Measurements from ENCODE around the gene TUBA1A.
A peak's percentile ranks its signal among the peaks of the same experiment; 100 is the strongest.

The TUBA1A gene

GRCh38 chr12:49154221-49154620 is 34.7 kb downstream of the TUBA1A start:
- no peaks in the 10 kb centered on the region for H3K36me3 ChIP-seq (ENCODE audit: control insufficient read depth in 2 of 2, insufficient read depth in 1 of 2, low read length in 2 of 2)
- H3K27ac ChIP-seq (ENCODE audit: extremely low read depth, low read depth, low read length): no peak overlapping the region
- ChIA-PET POLR2A (no interaction called here), CTCF (interaction anchor here (0.6 kb wide), 1 partner anchor 21 kb away, joined by 3 read pairs; no protein-coding TSS in a partner anchor)
- no peaks in the 10 kb centered on the region for H3K4me1 ChIP-seq (ENCODE audit: control insufficient read depth, insufficient read depth, low read length)
- TF ChIP-seq ZNF362 (tag by site-specific recombination; IDR thresholded peaks at IDR 0.05): no peak
- peak; percentile 60 for TF ChIP-seq ZNF121 (tag by site-specific recombination; IDR thresholded peaks at IDR 0.05)
- TF ChIP-seq ZNF404 (tag by site-specific recombination; IDR thresholded peaks at IDR 0.05): no peak
- no peak overlapping the region for H3K4me3 ChIP-seq (ENCODE audit: low read depth, low read length)
- H3K9me3 ChIP-seq (ENCODE audit: control insufficient read depth, insufficient read depth, low read depth, low read length): no peaks in the 10 kb centered on the region

GRCh38 chr12:49147384-49147783 is 41.5 kb downstream of the TUBA1A start:
- no peak overlapping the region for H3K4me3 ChIP-seq (ENCODE audit: low read depth, low read length)
- POLR2A ChIA-PET: interaction anchor here (2.3 kb wide), 1 partner anchor 17 kb away, joined by 12 read pairs; the partner anchor contains the start of gene TUBA1B
- CTCF ChIA-PET: interaction anchor here (0.9 to 1.2 kb wide), 3 partner anchors 16 to 159 kb away, joined by 3 to 4 read pairs (median 4); partner anchors contain the start of gene TUBA1B
- H3K4me1 ChIP-seq (ENCODE audit: control insufficient read depth, insufficient read depth, low read length): no peaks in the 10 kb centered on the region
- no peak overlapping the region for H3K27ac ChIP-seq (ENCODE audit: extremely low read depth, low read depth, low read length)
- no peaks in the 10 kb centered on the region for H3K9me3 ChIP-seq (ENCODE audit: control insufficient read depth, insufficient read depth, low read depth, low read length)
- TF ChIP-seq ZBTB20 (tag by site-specific recombination; IDR thresholded peaks at IDR 0.05): no peak
- TF ChIP-seq ZNF585B (tag by site-specific recombination; IDR thresholded peaks at IDR 0.05): no peak
- TF ChIP-seq ZBTB6 (tag by site-specific recombination; IDR thresholded peaks at IDR 0.05): no peak
- TF ChIP-seq ZNF26 (tag by site-specific recombination; IDR thresholded peaks at IDR 0.05): no peak
- TF ChIP-seq INSM2 (tag by site-specific recombination; IDR thresholded peaks at IDR 0.05): no peak
- TF ChIP-seq ZNF639 (tag by site-specific recombination; IDR thresholded peaks at IDR 0.05): no peak
- TF ChIP-seq ZNF362 (tag by site-specific recombination; IDR thresholded peaks at IDR 0.05): no peak
- TF ChIP-seq OVOL3 (tag by site-specific recombination; IDR thresholded peaks at IDR 0.05): no peak
- no peak for TF ChIP-seq ZBTB7A (tag by site-specific recombination; IDR thresholded peaks at IDR 0.05; ENCODE audit: low read depth)
- no peak for TF ChIP-seq ZFP3 (tag by site-specific recombination; IDR thresholded peaks at IDR 0.05; ENCODE audit: low read depth)
- no peak for TF ChIP-seq ZNF16 (tag by site-specific recombination; IDR thresholded peaks at IDR 0.05; ENCODE audit: low read depth)
- TF ChIP-seq ZNF24 (tag by site-specific recombination; IDR thresholded peaks at IDR 0.05): no peak
- no peak for TF ChIP-seq KLF10 (tag by site-specific recombination; IDR thresholded peaks at IDR 0.05)
- H3K36me3 ChIP-seq (ENCODE audit: control insufficient read depth in 2 of 2, insufficient read depth in 1 of 2, low read length in 2 of 2): no peaks in the 10 kb centered on the region; a peak in 1 of 3 replicates
